ENCODE measurements around the gene PAIP2B. TPM values are rescaled to one million over a fixed set of nuclear protein-coding genes. Genes with fewer than 3 reads are reported as not detected.

Gene PAIP2B
- total RNA-seq, 1 experiment from 2014 or later: 17.7 TPM

DNA sequence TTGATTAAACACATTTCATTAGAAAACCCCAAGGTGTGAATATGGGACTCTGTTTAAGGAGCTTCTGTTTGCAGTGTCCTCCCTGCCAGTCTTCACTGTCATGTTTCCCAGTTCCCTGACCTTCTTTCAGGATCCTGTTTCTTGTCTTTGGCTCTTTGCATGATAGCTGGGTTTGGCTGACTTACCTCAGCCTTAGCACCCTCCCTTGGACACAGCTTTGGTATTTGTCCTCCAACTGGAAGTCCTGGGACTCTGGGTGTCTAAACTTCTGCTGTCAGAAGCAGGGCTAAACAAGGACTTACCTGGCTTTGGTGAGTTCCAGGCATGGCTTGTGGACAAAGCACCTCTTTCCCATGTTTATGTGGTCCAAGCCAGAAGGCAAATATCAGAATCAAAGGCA, 11.2 kb upstream of the PAIP2B start:
- H3K36me3 Mint-ChIP-seq (ENCODE audit: insufficient read depth in 1 of 3, low read depth in 3 of 3): peaks cover 5 to 13% (median 6%) of the 10 kb centered on the region in 3 experiments; a peak in 6 of 7 replicates

More for the DNA sequence above, 11.2 kb upstream of the PAIP2B start:
- Histone ChIP-seq H2BK12ac (ENCODE audit: insufficient read length, low read depth, low read length) (no peak overlapping the region), H4K5ac (ENCODE audit: insufficient read length, low read depth, low read length) (no peak overlapping the region), H2BK120ac (ENCODE audit: low read depth, low read length, poor library complexity, severe bottlenecking) (no peak overlapping the region), H3K9ac (ENCODE audit: extremely low read depth, insufficient read length, low read length) (no peak overlapping the region), H2BK20ac (ENCODE audit: low read depth, low read length, poor library complexity, severe bottlenecking) (no peak overlapping the region), H3K27ac (ENCODE audit: insufficient read length, low read depth, low read length) (no peak overlapping the region), H3K4me1 (ENCODE audit: insufficient read depth, low read length) (peaks cover 3% of the 10 kb centered on the region; the same call in 1 of the 2 replicates), H3K79me2 (ENCODE audit: insufficient read depth, low read length) (no peaks in the 10 kb centered on the region), H3T11ph (ENCODE audit: low read length) (no peak overlapping the region), H2BK5ac (ENCODE audit: insufficient read length, low read length) (no peak overlapping the region), H3K56ac (ENCODE audit: insufficient read length, low read depth, low read length) (no peak overlapping the region), H3K23me2 (ENCODE audit: insufficient read length, low read depth, low read length, poor library complexity, severe bottlenecking) (no peaks in the 10 kb centered on the region), H2BK15ac (ENCODE audit: low read depth, low read length) (no peak overlapping the region), H3K79me1 (ENCODE audit: insufficient read depth, low read depth, low read length, poor library complexity, severe bottlenecking) (no peaks in the 10 kb centered on the region), H3K14ac (ENCODE audit: insufficient read depth, low read length) (no peak overlapping the region), H2AFZ (ENCODE audit: low read length) (no peak overlapping the region), H4K8ac (replicated peaks; ENCODE audit: insufficient read length, low read depth, low read length) (no peak overlapping the region), H3K23ac (ENCODE audit: insufficient read length, low read depth, low read length) (no peak overlapping the region), H3K4ac (ENCODE audit: low read depth, low read length) (no peak overlapping the region), H4K20me1 (ENCODE audit: control insufficient read depth, insufficient read depth, insufficient read length) (no peaks in the 10 kb centered on the region), H3K4me2 (ENCODE audit: insufficient read depth, insufficient read length, low read length) (no peak overlapping the region), H2AK5ac (ENCODE audit: insufficient read length, low read length) (no peak overlapping the region), H3K27me3 (ENCODE audit: insufficient read depth, low read length) (no peaks in the 10 kb centered on the region), H3K9me3 (ENCODE audit: control insufficient read depth, low read depth, low read length) (no peaks in the 10 kb centered on the region), H4K91ac (ENCODE audit: insufficient read length, low read depth, low read length) (no peak overlapping the region), H3K18ac (ENCODE audit: insufficient read length, low read depth, low read length) (no peak overlapping the region)
- Mint-ChIP-seq H3K9me3 (peaks cover 15 to 16% of the 10 kb centered on the region in 2 experiments), H3K27me3 (ENCODE audit: low read depth) (peaks cover 7% of the 10 kb centered on the region; the same call in 1 of the 2 replicates), H3K4me1 (peaks cover 19 to 23% of the 10 kb centered on the region in 2 experiments), H3K4me3 (no peak overlapping the region), H3K27ac (no peak overlapping the region)
- TF ChIP-seq, protein P1, sequence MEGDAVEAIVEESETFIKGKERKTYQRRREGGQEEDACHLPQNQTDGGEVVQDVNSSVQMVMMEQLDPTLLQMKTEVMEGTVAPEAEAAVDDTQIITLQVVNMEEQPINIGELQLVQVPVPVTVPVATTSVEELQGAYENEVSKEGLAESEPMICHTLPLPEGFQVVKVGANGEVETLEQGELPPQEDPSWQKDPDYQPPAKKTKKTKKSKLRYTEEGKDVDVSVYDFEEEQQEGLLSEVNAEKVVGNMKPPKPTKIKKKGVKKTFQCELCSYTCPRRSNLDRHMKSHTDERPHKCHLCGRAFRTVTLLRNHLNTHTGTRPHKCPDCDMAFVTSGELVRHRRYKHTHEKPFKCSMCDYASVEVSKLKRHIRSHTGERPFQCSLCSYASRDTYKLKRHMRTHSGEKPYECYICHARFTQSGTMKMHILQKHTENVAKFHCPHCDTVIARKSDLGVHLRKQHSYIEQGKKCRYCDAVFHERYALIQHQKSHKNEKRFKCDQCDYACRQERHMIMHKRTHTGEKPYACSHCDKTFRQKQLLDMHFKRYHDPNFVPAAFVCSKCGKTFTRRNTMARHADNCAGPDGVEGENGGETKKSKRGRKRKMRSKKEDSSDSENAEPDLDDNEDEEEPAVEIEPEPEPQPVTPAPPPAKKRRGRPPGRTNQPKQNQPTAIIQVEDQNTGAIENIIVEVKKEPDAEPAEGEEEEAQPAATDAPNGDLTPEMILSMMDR (conservative IDR thresholded peaks at IDR 0.05): no peak
- no peak for DNase-seq
